H1 (cell line): ENCODE results near the gene DUSP7. TPM values are rescaled to one million over a fixed set of nuclear protein-coding genes. Genes with fewer than 3 reads are reported as not detected.

Experiments
- CTCF ChIA-PET: fragments of 300-600 bp; sonication (Branson Sonifier 250); formaldehyde crosslinking; loops from one replicate; lab custom pipeline; 2021; ENCODE audit not compliant: partially characterized antibody; lab: Charles Lee
- POLR2A ChIA-PET: fragments of 300-600 bp; sonication (Branson Sonifier 250); formaldehyde crosslinking; loops from one replicate; lab custom pipeline; 2021; ENCODE audit warnings: inconsistent platforms; ENCODE audit not compliant: partially characterized antibody; lab: Charles Lee
- DNase-seq, 2 experiments: peaks; one replicate each; pipeline versions ENCODE4 v3.0.0 to v3.0.0-alpha.2; 2010 to 2022; ENCODE audit warnings: low spot score in 2 of 2, low read depth in 1 of 2, mixed read lengths in 1 of 2
- FAIRE-seq: peaks from 2 replicates; lab custom pipeline; 2011; peaks lifted over from hg19 to GRCh38; lab: Jason Lieb, UNC
- H2AFZ ChIP-seq: 2 replicates; pipeline ENCODE4 v1.8.1; 2012; ENCODE audit warnings: low read length, inconsistent platforms
- H2AK5ac ChIP-seq: 2 replicates; pipeline ENCODE4 v1.6.1; 2013; ENCODE audit warnings: low read depth, low read length
- H2BK120ac ChIP-seq: replicated peaks from 2 replicates; pipeline ENCODE3; 2013; ENCODE audit warnings: low read depth, low read length, inconsistent platforms
- H2BK12ac ChIP-seq: 2 replicates; pipeline ENCODE4 v1.6.1; 2013; ENCODE audit warnings: low read depth, low read length
- H2BK15ac ChIP-seq: 2 replicates; pipeline ENCODE4 v1.6.1; 2013; ENCODE audit warnings: low read length
- H2BK20ac ChIP-seq: 2 replicates; pipeline ENCODE4 v1.6.1; 2013; ENCODE audit warnings: low read length
- H2BK5ac ChIP-seq: 2 replicates; pipeline ENCODE4 v1.6.1; 2013; ENCODE audit warnings: low read depth, low read length
- H3K14ac ChIP-seq: 2 replicates; pipeline ENCODE4 v1.6.1; 2013; ENCODE audit warnings: inconsistent platforms; ENCODE audit not compliant: insufficient read length
- H3K18ac ChIP-seq: 2 replicates; pipeline ENCODE4 v1.6.1; 2013; ENCODE audit warnings: low read length; ENCODE audit errors: extremely low read depth
- H3K23ac ChIP-seq: 2 replicates; pipeline ENCODE4 v1.6.1; 2013; ENCODE audit warnings: inconsistent platforms; ENCODE audit not compliant: insufficient read length
- H3K23me2 ChIP-seq: 2 replicates; pipeline ENCODE4 v1.6.1; 2013; ENCODE audit warnings: low read depth, low read length
- H3K27ac ChIP-seq: 2 replicates; pipeline ENCODE4 v1.6.1; 2011; ENCODE audit warnings: low read depth, low read length, inconsistent platforms
- H3K27me3 ChIP-seq, 4 experiments: replicated peaks in 1 of 4; 1 replicate in 1 of 4; 2 replicates in 3 of 4; pipeline versions ENCODE4 v1.6.1 to v1.8.1; 2011 to 2013; ENCODE audit warnings: low read length in 3 of 4, mild to moderate bottlenecking in 3 of 4, inconsistent platforms in 2 of 4, mixed read lengths in 2 of 4, moderate library complexity in 1 of 4; ENCODE audit not compliant: control insufficient read depth in 3 of 4, insufficient read depth in 3 of 4; ENCODE audit errors: extremely low read depth in 1 of 4
- H3K36me3 ChIP-seq, 4 experiments: 2 replicates each; pipeline versions ENCODE4 v1.6.1 to v1.8.1; 2011 to 2013; ENCODE audit warnings: mild to moderate bottlenecking in 4 of 4, low read length in 3 of 4, moderate library complexity in 2 of 4, control low read depth in 1 of 4, inconsistent platforms in 1 of 4; ENCODE audit not compliant: insufficient read depth in 4 of 4, control insufficient read depth in 2 of 4
- H3K4ac ChIP-seq: replicated peaks from 2 replicates; pipeline ENCODE3; 2013; ENCODE audit warnings: low read length, low read depth, mixed read lengths, inconsistent platforms; ENCODE audit not compliant: insufficient read length
- H3K4me1 ChIP-seq, 4 experiments: replicated peaks in 1 of 4; 1 replicate in 1 of 4; 2 replicates in 3 of 4; pipeline versions ENCODE4 v1.6.1 to v1.8.1; 2011 to 2013; ENCODE audit warnings: low read length in 3 of 4, inconsistent platforms in 2 of 4, mixed read lengths in 1 of 4; ENCODE audit not compliant: insufficient read depth in 4 of 4, control insufficient read depth in 3 of 4
- H3K4me2 ChIP-seq, 2 experiments: 2 replicates each; pipeline versions ENCODE4 v1.6.1 to v1.8.1; 2011 to 2013; ENCODE audit warnings: low read depth in 2 of 2, low read length in 2 of 2, control low read depth in 1 of 2, inconsistent platforms in 1 of 2, mild to moderate bottlenecking in 1 of 2; ENCODE audit not compliant: insufficient read depth in 1 of 2
- H3K4me3 ChIP-seq, 4 experiments: fragments of 200-600, 300-600 bp in 1 of 4; sonication (generic), shearing (Covaris generic), sonication (Bioruptor Twin) in 1 of 4; 2 replicates each; pipeline versions ENCODE4 v1.5.1 to v1.8.1; 2011 to 2016; ENCODE audit warnings: low read length in 4 of 4, low read depth in 3 of 4, control low read depth in 2 of 4, inconsistent platforms in 2 of 4, mild to moderate bottlenecking in 2 of 4, mixed read lengths in 1 of 4, moderate library complexity in 1 of 4; ENCODE audit not compliant: insufficient read depth in 2 of 4; ENCODE audit errors: extremely low read depth in 1 of 4
- H3K56ac ChIP-seq: replicated peaks from 2 replicates; pipeline ENCODE3; 2013; ENCODE audit warnings: low read depth, mild to moderate bottlenecking, mixed read lengths, low read length, inconsistent platforms; ENCODE audit not compliant: insufficient read length
- H3K79me1 ChIP-seq: 2 replicates; pipeline ENCODE4 v1.6.1; 2013; ENCODE audit warnings: low read depth, low read length, control low read depth
- H3K79me2 ChIP-seq, 2 experiments: 2 replicates each; pipeline versions ENCODE4 v1.6.1 to v1.8.1; 2012 to 2013; ENCODE audit warnings: low read length in 2 of 2, mild to moderate bottlenecking in 2 of 2, inconsistent platforms in 1 of 2; ENCODE audit not compliant: insufficient read depth in 2 of 2, control insufficient read depth in 1 of 2
- H3K9ac ChIP-seq, 4 experiments: replicated peaks in 1 of 4; 1 replicate in 1 of 4; 2 replicates in 3 of 4; pipeline versions ENCODE4 v1.6.1 to v1.8.1; 2011 to 2013; ENCODE audit warnings: low read depth in 3 of 4, low read length in 3 of 4, control low read depth in 2 of 4, mild to moderate bottlenecking in 2 of 4, moderate library complexity in 2 of 4, inconsistent platforms in 1 of 4; ENCODE audit errors: extremely low read depth in 1 of 4
- H3K9me3 ChIP-seq, 2 experiments: 2 replicates each; pipeline versions ENCODE4 v1.6.1 to v1.8.1; 2012 to 2013; ENCODE audit warnings: mild to moderate bottlenecking in 2 of 2, moderate library complexity in 2 of 2, control low read depth in 1 of 2, inconsistent platforms in 1 of 2, low read depth in 1 of 2, low read length in 1 of 2, mixed read lengths in 1 of 2; ENCODE audit not compliant: insufficient read depth in 2 of 2
- H4K20me1 ChIP-seq, 2 experiments: replicated peaks in 1 of 2; 2 replicates each; pipeline versions ENCODE3 to v1.8.1; 2011 to 2013; ENCODE audit warnings: inconsistent platforms in 2 of 2, low read length in 2 of 2, mild to moderate bottlenecking in 1 of 2; ENCODE audit not compliant: insufficient read depth in 2 of 2, control insufficient read depth in 1 of 2
- H4K5ac ChIP-seq: 2 replicates; pipeline ENCODE4 v1.6.1; 2013; ENCODE audit warnings: low read length, low read depth, mixed read lengths, inconsistent platforms; ENCODE audit not compliant: insufficient read length
- H4K8ac ChIP-seq: 2 replicates; pipeline ENCODE4 v1.8.0; 2013; ENCODE audit warnings: mild to moderate bottlenecking, moderate library complexity, low read length, inconsistent platforms; ENCODE audit not compliant: insufficient read depth; ENCODE audit errors: extremely low read depth
- H4K91ac ChIP-seq: replicated peaks from 2 replicates; pipeline ENCODE3; 2013; ENCODE audit warnings: low read length, mixed read lengths, inconsistent platforms; ENCODE audit not compliant: insufficient read length
- BRCA1 ChIP-seq: IDR thresholded peaks from 2 replicates; pipeline ENCODE4 v1.6.1; 2012; ENCODE audit warnings: low read depth, low read length, improper control_type of control experiment
- CREB1 ChIP-seq: IDR thresholded peaks from 2 replicates; pipeline ENCODE4 v1.6.1; 2012; ENCODE audit warnings: inconsistent platforms
- HDAC2 ChIP-seq, 2 experiments: fragments of 300-600 bp in 1 of 2; sonication (generic) in 1 of 2; IDR thresholded peaks; 2 replicates each; pipeline ENCODE4 v1.6.1; 2011 to 2012; ENCODE audit warnings: low read depth in 2 of 2, low read length in 2 of 2, mild to moderate bottlenecking in 2 of 2, moderate library complexity in 2 of 2, borderline replicate concordance in 1 of 2, inconsistent platforms in 1 of 2
- RXRA ChIP-seq: IDR thresholded peaks from 2 replicates; pipeline ENCODE4 v1.6.1; 2011; ENCODE audit warnings: low read depth, mild to moderate bottlenecking, low read length, moderate library complexity; ENCODE audit not compliant: insufficient read depth
- SRF ChIP-seq: IDR thresholded peaks from 2 replicates; pipeline ENCODE4 v1.6.1; 2011; ENCODE audit warnings: mild to moderate bottlenecking, low read depth, low read length, moderate library complexity
- WGBS, 2 experiments: shearing (Covaris generic) in 1 of 2; methylation state at CpG; one replicate each; pipeline versions ENCODE4 v1.1.6 to v1.1.7; 2013 to 2015; ENCODE audit warnings: low lambda C conversion rate in 2 of 2, mixed read lengths in 2 of 2, inconsistent platforms in 1 of 2, low coverage in 1 of 2, missing lambda C conversion rate in 1 of 2; ENCODE audit not compliant: insufficient replicate concordance in 2 of 2, insufficient coverage in 1 of 2, insufficient read length in 1 of 2; ENCODE audit errors: extremely low coverage in 1 of 2, missing lambda C conversion rate in 1 of 2; 5-methylcytosine and 5-hydroxymethylcytosine counted together
- polyA plus RNA-seq, 7 experiments: library from polyadenylated mRNA; depleted of rRNA in 3 of 7; stranded (reverse) in 5 of 7; unstranded in 2 of 7; fragments of >200 nt in 5 of 7; fragments of 200-250 nt in 2 of 7; gene quantifications; 1 replicate in 5 of 7; 2 replicates in 1 of 7; 4 replicates in 1 of 7; pipeline versions ENCODE4 v1.2.1 to v1.2.3, GENCODE V29; 2011 to 2013; ENCODE audit warnings: missing spikeins in 2 of 7, mixed read lengths in 2 of 7
- total RNA-seq: library from RNA; stranded (reverse); fragmentation: NEBNext Ultra II Directional; extraction: Animal tissue kit (Norgen Biotek cat#: 25700); gene quantifications from 2 replicates; pipeline ENCODE4 v1.2.1, GENCODE V29; 2021

DUSP7 gene
- total and polyA plus RNA-seq, 2 of the 8 experiments (the other 6 are each of a cell fraction or from before 2014, with no cell fraction given) = 19.4 to 24.9 TPM

DNA sequence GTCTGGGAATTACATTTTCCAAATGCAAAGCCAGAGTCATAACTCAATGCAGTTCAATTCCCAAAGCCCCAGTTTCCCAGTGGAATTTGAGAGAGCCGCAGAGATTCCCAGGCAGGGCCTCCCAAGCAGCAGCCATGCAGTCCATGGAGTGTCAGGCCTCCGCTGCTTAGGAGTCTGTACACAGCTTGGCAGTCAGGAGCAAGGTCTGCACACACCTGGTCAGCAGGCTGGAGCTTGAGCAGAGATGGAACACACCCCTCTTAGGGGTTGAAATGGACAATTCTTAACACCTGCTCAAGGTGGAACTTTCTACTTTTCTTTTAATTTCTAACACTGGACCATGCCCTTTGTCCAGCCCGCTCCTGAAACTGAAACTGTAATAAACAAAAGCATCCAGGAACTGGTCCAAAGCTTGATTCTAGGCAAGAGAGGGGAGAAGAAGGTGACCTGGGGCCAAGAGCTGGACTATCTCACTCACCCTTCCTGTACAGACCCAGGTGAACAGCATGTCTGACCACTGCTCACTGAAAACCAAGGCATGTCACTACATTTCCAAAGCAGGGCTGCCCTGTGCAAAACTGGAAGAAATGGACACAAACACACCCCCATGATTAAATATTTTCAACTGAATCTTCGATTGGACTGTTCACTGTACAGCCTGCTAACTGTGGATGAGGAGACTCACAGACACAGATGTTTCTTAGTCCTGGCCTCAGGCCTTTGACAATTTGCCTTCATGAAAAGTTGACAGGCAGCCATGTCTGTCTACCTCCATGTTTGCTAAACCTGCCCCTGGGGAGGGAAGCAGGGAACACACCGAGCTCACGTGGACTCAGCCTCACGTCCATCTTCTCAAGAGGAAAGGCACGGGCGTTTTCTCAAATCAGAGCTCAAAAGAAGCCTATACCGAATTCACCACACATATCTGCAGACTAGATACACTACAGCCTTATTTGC, 48.6 kb upstream of the DUSP7 start:
- no peak overlapping the region for H3K9ac ChIP-seq
- H3K4me1 ChIP-seq = no peaks in the 10 kb centered on the region
- H3K79me1 ChIP-seq = no peaks in the 10 kb centered on the region
- H4K5ac ChIP-seq = no peak overlapping the region
- no peak overlapping the region for H3K56ac ChIP-seq
- no peak for DNase-seq
- H4K91ac ChIP-seq = no peak overlapping the region
- no peak overlapping the region for H2BK15ac ChIP-seq
- H3K36me3 ChIP-seq = peaks cover 0 to 6% (median 2%) of the 10 kb centered on the region in 4 experiments; a peak in 6 of 8 replicates
- no peak overlapping the region for H3K18ac ChIP-seq
- 88% methylated on average over 10 of the region's 10 CpGs; no CpG with 5 or more reads in 1 of the 2 experiments for WGBS, 2 experiments
- CTCF ChIA-PET = interaction anchor here (0.6 to 2.4 kb wide), 7 partner anchors 8 to 102 kb away, joined by 3 to 7 read pairs (median 4); no protein-coding TSS in a partner anchor
- POLR2A ChIA-PET = no interaction called here
- H3K9me3 ChIP-seq = no peaks in the 10 kb centered on the region
- no peaks in the 10 kb centered on the region for H4K20me1 ChIP-seq
- H3K4ac ChIP-seq = no peak overlapping the region
- H3K79me2 ChIP-seq = no peaks in the 10 kb centered on the region
- no peak overlapping the region for H3K4me3 ChIP-seq
- no peak overlapping the region for H3K23ac ChIP-seq
- no peak overlapping the region for H2BK12ac ChIP-seq
- no peak overlapping the region for H3K14ac ChIP-seq
- H3K27ac ChIP-seq = no peak overlapping the region
- no peak overlapping the region for H4K8ac ChIP-seq
- H2BK120ac ChIP-seq = no peak overlapping the region
- H2AK5ac ChIP-seq = no peak overlapping the region
- no peak overlapping the region for H2AFZ ChIP-seq
- H3K4me2 ChIP-seq = no peak overlapping the region
- TF ChIP-seq BRCA1 (no peak), CREB1 (no peak), SRF (no peak), HDAC2 (IDR thresholded peaks at IDR 0.05; ENCODE audit: borderline replicate concordance in 1 of 2, low read depth in 2 of 2, low read length in 2 of 2) (no peak), RXRA (no peak)
- H2BK20ac ChIP-seq = no peak overlapping the region
- no peaks in the 10 kb centered on the region for H3K23me2 ChIP-seq
- H2BK5ac ChIP-seq = no peak overlapping the region
- FAIRE-seq = no peak
- no peaks in the 10 kb centered on the region for H3K27me3 ChIP-seq
